COLO668 (cell line): Measurements from ENCODE around the gene ATP6V0A4.
"Not testable (repeated sequence)": the region's sequence is repeated elsewhere in the genome, so short reads cannot be mapped to it uniquely, and the experiment has no call there.

Source experiments
- DNase-seq: peaks from one replicate; lab custom pipeline; 2025; ENCODE audit not compliant: unreplicated experiment; lab: John Stamatoyannopoulos, UW

Gene ATP6V0A4

GRCh38 chr7:138797715-138798320 is at the start of gene ATP6V0A4, which contains the start of gene TMEM213:
Gene ATP6V0A4 (minus strand): TSS chr7:138798196. CDS start chr7:138771247, 26,949 bp downstream.
Gene TMEM213 (plus strand): TSS chr7:138797994. CDS start chr7:138798105, 111 bp downstream.
- no peak for DNase-seq

GRCh38 chr7:138845711-138846110 is 47.7 kb upstream of the ATP6V0A4 start:
- no peak for DNase-seq

GRCh38 chr7:138843632-138844580 is 45.9 kb upstream of the ATP6V0A4 start:
- DNase-seq, result no peak

- no peak for DNase-seq
Measured at GRCh38 chr7:138842111-138842510, 44.1 kb upstream of the ATP6V0A4 start.

GRCh38 chr7:138838166-138838565 is 40.2 kb upstream of the ATP6V0A4 start:
- DNase-seq, result no peak

GRCh38 chr7:138837627-138838026 is 39.6 kb upstream of the ATP6V0A4 start:
- DNase-seq, result no peak

- DNase-seq, result no peak
Measured at GRCh38 chr7:138835087-138835486, 37.1 kb upstream of the ATP6V0A4 start.

GRCh38 chr7:138834583-138834982 is 36.6 kb upstream of the ATP6V0A4 start:
- DNase-seq, result no peak

GRCh38 chr7:138833596-138833995 is 35.6 kb upstream of the ATP6V0A4 start:
- no peak for DNase-seq

- no peak for DNase-seq
Measured at GRCh38 chr7:138832966-138833365, 35.0 kb upstream of the ATP6V0A4 start.

GRCh38 chr7:138829335-138829734 is 31.3 kb upstream of the ATP6V0A4 start:
- no peak for DNase-seq

GRCh38 chr7:138828302-138828701 is 30.3 kb upstream of the ATP6V0A4 start:
- no peak for DNase-seq

GRCh38 chr7:138825049-138825721 is 27.2 kb upstream of the ATP6V0A4 start:
- no peak for DNase-seq

GRCh38 chr7:138822867-138823535 is 25.0 kb upstream of the ATP6V0A4 start:
- DNase-seq, result no peak

GRCh38 chr7:138821912-138822311 is 23.9 kb upstream of the ATP6V0A4 start:
- DNase-seq, result no peak

GRCh38 chr7:138819625-138820024 is 21.6 kb upstream of the ATP6V0A4 start:
- no peak for DNase-seq

- no peak for DNase-seq
Measured at GRCh38 chr7:138816650-138817049, 18.7 kb upstream of the ATP6V0A4 start.

GRCh38 chr7:138814816-138815332 is 16.9 kb upstream of the ATP6V0A4 start:
- DNase-seq, result no peak

- DNase-seq, result no peak
Measured at GRCh38 chr7:138813945-138814344, 15.9 kb upstream of the ATP6V0A4 start.

GRCh38 chr7:138811327-138811726 is 13.3 kb upstream of the ATP6V0A4 start:
- not testable (repeated sequence) for DNase-seq

GRCh38 chr7:138809346-138809745 is 11.3 kb upstream of the ATP6V0A4 start:
- DNase-seq, result no peak
